ENCODE measurements around the gene EVA1A.

EVA1A gene

GRCh38 chr2:75564026-75564688, 3.4 kb upstream of the EVA1A start:
- peak overlapping the region; percentile 22 for H3K4me2 ChIP-seq (ENCODE audit: low read depth, low read length, poor library complexity, severe bottlenecking)

GRCh38 chr2:75563591-75563990, 2.9 kb upstream of the EVA1A start:
- Histone ChIP-seq H3K9me2 (replicated peaks; ENCODE audit: low read depth, low read length) (no peaks in the 10 kb centered on the region), H3K36me3 (ENCODE audit: insufficient read depth, low read length) (no peaks in the 10 kb centered on the region), H3K79me2 (ENCODE audit: insufficient read depth, low read length) (no peaks in the 10 kb centered on the region), H2AFZ (ENCODE audit: low read length) (no peak overlapping the region), H3K9ac (ENCODE audit: low read depth, low read length, poor library complexity, severe bottlenecking) (no peak overlapping the region), H3F3A (ENCODE audit: low read depth) (no peaks in the 10 kb centered on the region), H3K4me2 (ENCODE audit: low read depth, low read length, poor library complexity, severe bottlenecking) (peak overlapping the region; percentile 22), H3K9me3 (ENCODE audit: insufficient read depth, low read depth, low read length) (no peaks in the 10 kb centered on the region), H3K27me3 (ENCODE audit: insufficient read depth, low read length, poor library complexity, severe bottlenecking) (peaks cover 28% of the 10 kb centered on the region), H3K4me3 (ENCODE audit: low read length, poor library complexity, severe bottlenecking) (no peak overlapping the region), H3K4me1 (ENCODE audit: insufficient read depth, low read length, poor library complexity, severe bottlenecking) (peaks cover 56% of the 10 kb centered on the region), H4K20me1 (ENCODE audit: insufficient read depth, low read length, poor library complexity, severe bottlenecking) (no peaks in the 10 kb centered on the region)
- TF ChIP-seq EZH2phosphoT487 (IDR thresholded peaks at IDR 0.05; ENCODE audit: borderline replicate concordance), result no peak
- TF ChIP-seq, protein P1, sequence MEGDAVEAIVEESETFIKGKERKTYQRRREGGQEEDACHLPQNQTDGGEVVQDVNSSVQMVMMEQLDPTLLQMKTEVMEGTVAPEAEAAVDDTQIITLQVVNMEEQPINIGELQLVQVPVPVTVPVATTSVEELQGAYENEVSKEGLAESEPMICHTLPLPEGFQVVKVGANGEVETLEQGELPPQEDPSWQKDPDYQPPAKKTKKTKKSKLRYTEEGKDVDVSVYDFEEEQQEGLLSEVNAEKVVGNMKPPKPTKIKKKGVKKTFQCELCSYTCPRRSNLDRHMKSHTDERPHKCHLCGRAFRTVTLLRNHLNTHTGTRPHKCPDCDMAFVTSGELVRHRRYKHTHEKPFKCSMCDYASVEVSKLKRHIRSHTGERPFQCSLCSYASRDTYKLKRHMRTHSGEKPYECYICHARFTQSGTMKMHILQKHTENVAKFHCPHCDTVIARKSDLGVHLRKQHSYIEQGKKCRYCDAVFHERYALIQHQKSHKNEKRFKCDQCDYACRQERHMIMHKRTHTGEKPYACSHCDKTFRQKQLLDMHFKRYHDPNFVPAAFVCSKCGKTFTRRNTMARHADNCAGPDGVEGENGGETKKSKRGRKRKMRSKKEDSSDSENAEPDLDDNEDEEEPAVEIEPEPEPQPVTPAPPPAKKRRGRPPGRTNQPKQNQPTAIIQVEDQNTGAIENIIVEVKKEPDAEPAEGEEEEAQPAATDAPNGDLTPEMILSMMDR (conservative IDR thresholded peaks at IDR 0.05; ENCODE audit: low read length), result no peak

More at GRCh38 chr2:75564026-75564688, 3.4 kb upstream of the EVA1A start:
- Histone ChIP-seq H3K27me3 (ENCODE audit: insufficient read depth, low read length, poor library complexity, severe bottlenecking) (peaks cover 24% of the 10 kb centered on the region), H3F3A (ENCODE audit: low read depth) (no peaks in the 10 kb centered on the region), H3K4me3 (ENCODE audit: low read length, poor library complexity, severe bottlenecking) (no peak overlapping the region), H3K9me3 (ENCODE audit: insufficient read depth, low read depth, low read length) (no peaks in the 10 kb centered on the region), H3K9me2 (replicated peaks; ENCODE audit: low read depth, low read length) (no peaks in the 10 kb centered on the region), H3K4me1 (ENCODE audit: insufficient read depth, low read length, poor library complexity, severe bottlenecking) (peaks cover 56% of the 10 kb centered on the region), H4K20me1 (ENCODE audit: insufficient read depth, low read length, poor library complexity, severe bottlenecking) (no peaks in the 10 kb centered on the region), H3K9ac (ENCODE audit: low read depth, low read length, poor library complexity, severe bottlenecking) (no peak overlapping the region), H2AFZ (ENCODE audit: low read length) (no peak overlapping the region), H3K79me2 (ENCODE audit: insufficient read depth, low read length) (no peaks in the 10 kb centered on the region), H3K36me3 (ENCODE audit: insufficient read depth, low read length) (no peaks in the 10 kb centered on the region)
- TF ChIP-seq, protein P1 (conservative IDR thresholded peaks at IDR 0.05; ENCODE audit: low read length), result no peak
- TF ChIP-seq EZH2phosphoT487 (IDR thresholded peaks at IDR 0.05; ENCODE audit: borderline replicate concordance), result no peak

DNA sequence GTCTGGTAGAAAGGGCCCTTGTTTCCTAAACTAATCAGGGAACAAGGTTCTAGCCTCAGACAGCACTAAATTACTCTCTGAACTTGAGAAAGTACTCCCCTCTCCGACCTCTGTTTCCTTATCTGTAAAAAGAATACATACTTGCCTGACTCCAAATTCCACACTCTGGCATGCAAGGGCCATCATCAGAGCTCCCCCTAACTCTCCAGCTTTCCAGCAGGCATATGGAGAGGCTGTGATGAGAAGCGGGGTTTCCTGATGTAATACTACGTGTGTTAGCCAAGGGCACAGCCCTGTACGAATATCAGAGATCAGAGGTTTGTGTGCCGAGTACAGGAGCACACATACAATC, 1.8 kb upstream of the EVA1A start:
- Histone ChIP-seq H3K9me2 (replicated peaks; ENCODE audit: low read depth, low read length) (no peaks in the 10 kb centered on the region), H3K27me3 (ENCODE audit: insufficient read depth, low read length, poor library complexity, severe bottlenecking) (peaks cover 28% of the 10 kb centered on the region), H3K79me2 (ENCODE audit: insufficient read depth, low read length) (no peaks in the 10 kb centered on the region), H3K36me3 (ENCODE audit: insufficient read depth, low read length) (no peaks in the 10 kb centered on the region), H3K9me3 (ENCODE audit: insufficient read depth, low read depth, low read length) (no peaks in the 10 kb centered on the region), H3F3A (ENCODE audit: low read depth) (no peaks in the 10 kb centered on the region), H3K4me2 (ENCODE audit: low read depth, low read length, poor library complexity, severe bottlenecking) (no peak overlapping the region), H3K4me3 (ENCODE audit: low read length, poor library complexity, severe bottlenecking) (no peak overlapping the region), H3K4me1 (ENCODE audit: insufficient read depth, low read length, poor library complexity, severe bottlenecking) (peaks cover 53% of the 10 kb centered on the region), H4K20me1 (ENCODE audit: insufficient read depth, low read length, poor library complexity, severe bottlenecking) (no peaks in the 10 kb centered on the region), H3K9ac (ENCODE audit: low read depth, low read length, poor library complexity, severe bottlenecking) (no peak overlapping the region), H2AFZ (ENCODE audit: low read length) (no peak overlapping the region)
- TF ChIP-seq, protein P1 (conservative IDR thresholded peaks at IDR 0.05; ENCODE audit: low read length), result no peak
